ENCODE results near the gene PFKFB3.
A peak's percentile ranks its signal among the peaks of the same experiment; 100 is the strongest.
"Not testable (repeated sequence)": the region's sequence is repeated elsewhere in the genome, so short reads cannot be mapped to it uniquely, and the experiment has no call there.

Gene PFKFB3

DNA sequence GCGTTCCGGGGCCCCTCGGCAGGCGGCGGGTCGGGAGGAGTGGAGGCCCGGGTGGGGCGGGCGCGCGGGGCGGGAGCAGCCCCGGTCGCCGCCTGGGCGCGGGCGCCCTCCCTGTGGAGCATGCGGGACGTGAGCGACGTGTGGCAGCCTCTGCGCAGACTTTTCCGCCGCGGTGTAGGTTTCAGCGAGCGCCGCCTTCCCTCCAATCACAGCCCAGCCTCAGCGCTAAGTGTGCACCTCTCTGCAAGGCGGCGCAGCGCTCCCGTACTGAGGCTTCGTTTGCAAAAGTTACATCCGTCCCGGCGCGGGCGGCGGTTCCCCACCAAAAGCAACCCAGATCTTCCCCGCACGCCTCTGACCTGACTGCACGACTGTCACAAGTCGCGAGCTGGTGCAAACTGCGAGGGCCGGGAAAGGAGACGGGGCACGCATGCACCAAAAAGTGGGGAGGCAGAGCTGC lies 1.2 kb upstream of the PFKFB3 start:
- no peaks in the 10 kb centered on the region for H3K36me3 ChIP-seq (ENCODE audit: control insufficient read depth, insufficient read depth, low read length)
- peak overlapping the region; percentile 40 for H3K4me3 ChIP-seq (ENCODE audit: low read length)
- DNase-seq (ENCODE audit: low read depth, low spot score), result no peak
- H3K4me1 ChIP-seq (ENCODE audit: control insufficient read depth, insufficient read depth, low read length), result peaks cover 4% of the 10 kb centered on the region; the same call in 1 of the 2 replicates
- H3K9me3 ChIP-seq (ENCODE audit: control insufficient read depth, insufficient read depth, low read length), result no peaks in the 10 kb centered on the region
- WGBS (ENCODE audit: insufficient coverage, insufficient read length), result no CpG with 5 or more reads among the region's 50 CpGs
- H3K27ac ChIP-seq (ENCODE audit: low read length), result no peak overlapping the region
- peaks cover 25% of the 10 kb centered on the region for H3K27me3 ChIP-seq (ENCODE audit: control insufficient read depth, insufficient read depth, low read length)

- H3K27ac ChIP-seq (ENCODE audit: low read length), result no peak overlapping the region
- no CpG with 5 or more reads among the region's 29 CpGs for WGBS (ENCODE audit: insufficient coverage, insufficient read length)
- peaks cover 4% of the 10 kb centered on the region; the same call in 1 of the 2 replicates for H3K4me1 ChIP-seq (ENCODE audit: control insufficient read depth, insufficient read depth, low read length)
- H3K4me3 ChIP-seq (ENCODE audit: low read length), result peak overlapping the region; percentile 40; the same call in 1 of the 2 replicates
- peaks cover 25% of the 10 kb centered on the region for H3K27me3 ChIP-seq (ENCODE audit: control insufficient read depth, insufficient read depth, low read length)
- no peak for DNase-seq (ENCODE audit: low read depth, low spot score)
- no peaks in the 10 kb centered on the region for H3K9me3 ChIP-seq (ENCODE audit: control insufficient read depth, insufficient read depth, low read length)
- no peaks in the 10 kb centered on the region for H3K36me3 ChIP-seq (ENCODE audit: control insufficient read depth, insufficient read depth, low read length)
Observed at GRCh38 chr10:6202098-6202683, 541 bp upstream of the PFKFB3 start.

- peaks cover 4% of the 10 kb centered on the region; the same call in 1 of the 2 replicates for H3K4me1 ChIP-seq (ENCODE audit: control insufficient read depth, insufficient read depth, low read length)
- no peak for DNase-seq (ENCODE audit: low read depth, low spot score)
- WGBS (ENCODE audit: insufficient coverage, insufficient read length), result no CpG with 5 or more reads among the region's 76 CpGs
- no peaks in the 10 kb centered on the region for H3K36me3 ChIP-seq (ENCODE audit: control insufficient read depth, insufficient read depth, low read length)
- H3K4me3 ChIP-seq (ENCODE audit: low read length), result peak overlapping the region; percentile 69
- no peaks in the 10 kb centered on the region for H3K9me3 ChIP-seq (ENCODE audit: control insufficient read depth, insufficient read depth, low read length)
- peaks cover 25% of the 10 kb centered on the region for H3K27me3 ChIP-seq (ENCODE audit: control insufficient read depth, insufficient read depth, low read length)
- H3K27ac ChIP-seq (ENCODE audit: low read length), result no peak overlapping the region
Observed at GRCh38 chr10:6203331-6204062, 765 bp downstream of the PFKFB3 start.

DNA sequence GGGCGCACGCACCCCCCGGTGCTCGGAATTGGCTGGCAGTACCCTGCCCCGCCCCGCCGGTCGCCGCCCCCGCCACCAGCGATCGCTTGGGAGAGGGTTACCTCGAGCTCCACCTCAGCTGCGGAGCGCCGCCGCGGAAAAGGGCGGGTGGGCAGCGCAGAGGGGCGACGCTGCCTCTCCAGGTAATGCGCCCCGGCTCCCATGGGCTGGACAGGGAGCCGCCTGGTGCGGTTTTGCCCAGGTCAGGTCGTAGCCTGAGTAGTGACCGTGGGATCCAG lies 1.3 kb downstream of the PFKFB3 start:
- Histone ChIP-seq H3K27ac (ENCODE audit: low read length) (no peak overlapping the region), H3K36me3 (ENCODE audit: control insufficient read depth, insufficient read depth, low read length) (no peaks in the 10 kb centered on the region), H3K9me3 (ENCODE audit: control insufficient read depth, insufficient read depth, low read length) (no peaks in the 10 kb centered on the region), H3K4me1 (ENCODE audit: control insufficient read depth, insufficient read depth, low read length) (peaks cover 4% of the 10 kb centered on the region; the same call in 1 of the 2 replicates), H3K27me3 (ENCODE audit: control insufficient read depth, insufficient read depth, low read length) (peaks cover 25% of the 10 kb centered on the region), H3K4me3 (ENCODE audit: low read length) (peak overlapping the region; percentile 69; the same call in 1 of the 2 replicates)
- WGBS (ENCODE audit: insufficient coverage, insufficient read length), result no CpG with 5 or more reads among the region's 28 CpGs
- no peak for DNase-seq (ENCODE audit: low read depth, low spot score)

GRCh38 chr10:6204341-6205191 lies 1.8 kb downstream of the PFKFB3 start:
- Histone ChIP-seq H3K4me1 (ENCODE audit: control insufficient read depth, insufficient read depth, low read length) (peaks cover 4% of the 10 kb centered on the region; the same call in 1 of the 2 replicates), H3K4me3 (ENCODE audit: low read length) (peak overlapping the region; percentile 69; the same call in 1 of the 2 replicates), H3K36me3 (ENCODE audit: control insufficient read depth, insufficient read depth, low read length) (no peaks in the 10 kb centered on the region), H3K27ac (ENCODE audit: low read length) (no peak overlapping the region), H3K27me3 (ENCODE audit: control insufficient read depth, insufficient read depth, low read length) (peaks cover 22% of the 10 kb centered on the region), H3K9me3 (ENCODE audit: control insufficient read depth, insufficient read depth, low read length) (no peaks in the 10 kb centered on the region)
- no CpG with 5 or more reads among the region's 24 CpGs for WGBS (ENCODE audit: insufficient coverage, insufficient read length)
- DNase-seq (ENCODE audit: low read depth, low spot score), result no peak

GRCh38 chr10:6206486-6206885 lies 3.8 kb downstream of the PFKFB3 start:
- H3K27ac ChIP-seq (ENCODE audit: low read length); H3K36me3 ChIP-seq (ENCODE audit: control insufficient read depth, insufficient read depth, low read length); H3K27me3 ChIP-seq (ENCODE audit: control insufficient read depth, insufficient read depth, low read length); DNase-seq (ENCODE audit: low read depth, low spot score); H3K4me3 ChIP-seq (ENCODE audit: low read length); H3K4me1 ChIP-seq (ENCODE audit: control insufficient read depth, insufficient read depth, low read length); H3K9me3 ChIP-seq (ENCODE audit: control insufficient read depth, insufficient read depth, low read length): not testable (repeated sequence)
- no CpG with 5 or more reads among the region's 29 CpGs for WGBS (ENCODE audit: insufficient coverage, insufficient read length)

DNA sequence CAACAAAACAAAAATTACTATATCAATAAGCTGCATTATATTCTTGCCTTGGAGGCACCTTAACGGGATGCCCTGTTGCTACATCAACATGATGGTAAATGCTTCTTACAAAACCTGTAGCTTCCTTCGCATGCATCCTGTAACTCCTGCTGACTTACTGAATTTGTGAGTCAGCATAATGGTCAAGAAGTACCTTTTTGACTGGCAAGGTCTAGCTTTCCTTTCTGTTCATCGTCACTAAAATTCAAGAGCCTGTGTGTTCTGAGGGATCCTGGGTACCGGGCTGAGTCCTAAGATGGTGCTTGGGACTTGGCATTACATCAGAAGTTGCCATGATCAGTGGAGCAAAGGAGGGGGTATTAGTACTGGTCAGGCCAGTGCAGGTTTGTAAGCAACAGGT lies 4.9 kb downstream of the PFKFB3 start:
- Histone ChIP-seq H3K27me3 (ENCODE audit: control insufficient read depth, insufficient read depth, low read length) (no peaks in the 10 kb centered on the region), H3K36me3 (ENCODE audit: control insufficient read depth, insufficient read depth, low read length) (no peaks in the 10 kb centered on the region), H3K4me3 (ENCODE audit: low read length) (no peak overlapping the region), H3K9me3 (ENCODE audit: control insufficient read depth, insufficient read depth, low read length) (no peaks in the 10 kb centered on the region), H3K27ac (ENCODE audit: low read length) (no peak overlapping the region), H3K4me1 (ENCODE audit: control insufficient read depth, insufficient read depth, low read length) (peaks cover 12% of the 10 kb centered on the region)
- no CpG with 5 or more reads among the region's 4 CpGs for WGBS (ENCODE audit: insufficient coverage, insufficient read length)
- DNase-seq (ENCODE audit: low read depth, low spot score), result no peak

DNA sequence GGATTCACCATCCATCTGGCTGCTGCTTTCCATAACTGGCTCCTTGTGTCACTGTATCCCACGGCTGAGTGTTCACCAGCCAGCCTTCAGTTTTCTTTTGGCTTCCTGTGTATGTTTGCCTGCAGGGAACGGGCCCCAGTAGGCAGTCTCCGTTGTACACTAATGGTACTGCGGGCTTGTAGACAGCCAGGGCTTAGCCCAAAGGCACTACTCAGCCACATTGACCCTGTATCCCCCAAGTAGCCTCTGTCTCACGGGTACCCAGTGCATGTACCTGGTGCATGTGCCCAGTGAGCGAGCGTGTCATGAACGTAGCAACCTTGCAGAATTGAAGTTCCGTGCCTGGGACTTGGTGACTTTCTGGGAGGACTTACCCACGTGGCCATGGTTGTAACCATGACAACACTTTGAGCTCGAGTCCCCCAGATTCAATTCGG lies 6.1 kb downstream of the PFKFB3 start:
- H3K27ac ChIP-seq (ENCODE audit: low read length), result no peak overlapping the region
- no CpG with 5 or more reads among the region's 12 CpGs for WGBS (ENCODE audit: insufficient coverage, insufficient read length)

DNA sequence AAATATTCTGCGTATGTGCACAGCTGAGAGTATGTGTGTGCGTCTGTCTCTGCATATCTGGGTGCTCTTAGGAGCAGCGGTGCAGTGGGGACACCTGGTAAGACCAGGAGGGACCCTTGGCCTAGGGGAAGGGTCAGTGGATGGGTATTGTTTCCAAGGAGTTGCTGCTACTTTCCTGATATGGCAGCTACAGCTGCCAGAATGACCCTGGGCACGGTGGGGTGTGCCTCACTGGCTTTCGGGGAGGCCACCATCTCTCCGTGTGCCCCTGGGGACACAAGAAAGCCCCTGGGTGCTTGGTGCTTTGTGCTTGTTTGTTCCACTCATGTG lies 8.6 kb downstream of the PFKFB3 start:
- Histone ChIP-seq H3K9me3 (ENCODE audit: control insufficient read depth, insufficient read depth, low read length) (no peaks in the 10 kb centered on the region), H3K36me3 (ENCODE audit: control insufficient read depth, insufficient read depth, low read length) (peaks cover 15% of the 10 kb centered on the region), H3K4me1 (ENCODE audit: control insufficient read depth, insufficient read depth, low read length) (peaks cover 9% of the 10 kb centered on the region), H3K27me3 (ENCODE audit: control insufficient read depth, insufficient read depth, low read length) (no peaks in the 10 kb centered on the region), H3K27ac (ENCODE audit: low read length) (no peak overlapping the region), H3K4me3 (ENCODE audit: low read length) (no peak overlapping the region)
- no CpG with 5 or more reads among the region's 6 CpGs for WGBS (ENCODE audit: insufficient coverage, insufficient read length)
- DNase-seq (ENCODE audit: low read depth, low spot score), result no peak

More for the DNA sequence above, 6.1 kb downstream of the PFKFB3 start:
- Histone ChIP-seq H3K9me3 (ENCODE audit: control insufficient read depth, insufficient read depth, low read length) (no peaks in the 10 kb centered on the region), H3K4me1 (ENCODE audit: control insufficient read depth, insufficient read depth, low read length) (peaks cover 12% of the 10 kb centered on the region), H3K4me3 (ENCODE audit: low read length) (no peak overlapping the region), H3K27me3 (ENCODE audit: control insufficient read depth, insufficient read depth, low read length) (no peaks in the 10 kb centered on the region), H3K36me3 (ENCODE audit: control insufficient read depth, insufficient read depth, low read length) (no peaks in the 10 kb centered on the region)
- DNase-seq (ENCODE audit: low read depth, low spot score), result no peak
